Thyroid gland (tissue), 4 donors: ENCODE data around the gene TRIM33.

ENCODE experiments used
- CTCF ChIP-seq, 6 experiments: fragments of 200-600 bp in 3 of 6; fragments of 450-650 bp in 3 of 6; sonication (generic) in 3 of 6; IDR thresholded peaks; one replicate each; pipeline ENCODE4 v1.5.1; 2016 to 2019; ENCODE audit warnings: antibody characterized with exemption in 6 of 6, mild to moderate bottlenecking in 2 of 6, inconsistent platforms in 1 of 6, moderate library complexity in 1 of 6
- POLR2A ChIP-seq, 2 donors: fragments of 450-650 bp; IDR thresholded peaks; one replicate each; pipeline ENCODE4 v1.6.1; 2017; ENCODE audit warnings: antibody characterized with exemption in 2 of 2, mild to moderate bottlenecking in 2 of 2, moderate library complexity in 1 of 2

GRCh38 chr1:114428083-114428754 is 82.8 kb downstream of the TRIM33 start:
- TF ChIP-seq CTCF (IDR thresholded peaks at IDR 0.05) (peak in 3 of 6 experiments; percentile 27 to 48 (median 36)), POLR2A (IDR thresholded peaks at IDR 0.05) (no peak)
